ENCODE measurements around the gene TBCD.
"Not testable (repeated sequence)": the region's sequence is repeated elsewhere in the genome, so short reads cannot be mapped to it uniquely, and the experiment has no call there.

TBCD gene

DNA sequence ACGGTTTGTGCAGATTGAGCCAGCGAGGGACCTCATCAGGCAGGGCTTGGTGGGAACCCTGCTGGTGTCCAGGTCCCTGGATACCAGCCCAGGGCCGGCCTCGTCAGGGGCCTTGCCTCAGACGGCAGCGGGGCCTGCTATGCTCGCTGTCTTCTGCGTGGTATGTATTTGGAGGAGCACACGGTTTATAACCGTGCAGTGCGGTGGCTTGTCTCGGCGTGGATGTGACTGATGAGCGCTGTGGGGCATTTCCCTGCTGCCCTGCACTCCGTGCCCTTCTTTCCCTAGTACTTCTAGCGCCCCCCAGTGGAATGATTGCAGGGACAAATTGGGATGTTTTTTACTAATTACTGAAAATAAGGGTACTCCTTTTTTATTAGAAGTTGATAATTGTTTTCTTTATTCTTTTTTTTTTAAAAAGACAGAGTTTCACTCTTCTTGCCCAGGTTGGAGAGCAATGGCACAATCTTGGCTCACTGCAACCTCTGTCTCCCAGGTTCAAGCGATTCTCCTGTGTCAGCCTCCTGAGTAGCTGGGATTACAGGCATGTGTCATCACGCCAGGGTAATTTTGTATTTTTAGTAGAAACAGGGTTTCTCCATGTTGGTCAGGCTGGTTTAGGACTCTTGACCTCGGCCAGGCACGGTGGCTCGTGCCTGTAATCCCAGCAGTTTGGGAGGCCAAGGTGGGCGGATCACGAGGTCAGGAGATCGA is 15.3 kb downstream of the TBCD start:
- peak; percentile 52 to 59 for DNase-seq

- no peak for DNase-seq
Observed at GRCh38 chr17:82769041-82769440, 17.2 kb downstream of the TBCD start.

- DNase-seq, result no peak
Observed at GRCh38 chr17:82772026-82772425, 20.2 kb downstream of the TBCD start.

DNA sequence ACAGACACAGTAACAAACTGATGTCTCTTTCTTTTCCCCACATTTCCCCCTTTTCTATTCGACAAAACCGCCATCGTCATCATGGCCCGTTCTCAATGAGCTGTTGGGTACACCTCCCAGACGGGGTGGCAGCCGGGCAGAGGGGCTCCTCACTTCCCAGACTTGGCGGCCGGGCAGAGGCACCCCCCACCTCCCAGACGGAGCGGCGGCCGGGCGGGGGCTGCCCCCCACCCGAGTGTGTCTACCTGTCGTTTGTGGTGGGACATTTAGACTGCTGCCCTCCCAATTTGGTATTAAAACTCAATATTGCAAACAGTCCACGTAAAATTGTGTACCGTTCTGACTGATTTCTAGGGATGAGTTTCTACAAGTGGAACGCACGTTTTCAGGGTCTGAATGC is 22.6 kb downstream of the TBCD start:
- not testable (repeated sequence) for DNase-seq

DNA sequence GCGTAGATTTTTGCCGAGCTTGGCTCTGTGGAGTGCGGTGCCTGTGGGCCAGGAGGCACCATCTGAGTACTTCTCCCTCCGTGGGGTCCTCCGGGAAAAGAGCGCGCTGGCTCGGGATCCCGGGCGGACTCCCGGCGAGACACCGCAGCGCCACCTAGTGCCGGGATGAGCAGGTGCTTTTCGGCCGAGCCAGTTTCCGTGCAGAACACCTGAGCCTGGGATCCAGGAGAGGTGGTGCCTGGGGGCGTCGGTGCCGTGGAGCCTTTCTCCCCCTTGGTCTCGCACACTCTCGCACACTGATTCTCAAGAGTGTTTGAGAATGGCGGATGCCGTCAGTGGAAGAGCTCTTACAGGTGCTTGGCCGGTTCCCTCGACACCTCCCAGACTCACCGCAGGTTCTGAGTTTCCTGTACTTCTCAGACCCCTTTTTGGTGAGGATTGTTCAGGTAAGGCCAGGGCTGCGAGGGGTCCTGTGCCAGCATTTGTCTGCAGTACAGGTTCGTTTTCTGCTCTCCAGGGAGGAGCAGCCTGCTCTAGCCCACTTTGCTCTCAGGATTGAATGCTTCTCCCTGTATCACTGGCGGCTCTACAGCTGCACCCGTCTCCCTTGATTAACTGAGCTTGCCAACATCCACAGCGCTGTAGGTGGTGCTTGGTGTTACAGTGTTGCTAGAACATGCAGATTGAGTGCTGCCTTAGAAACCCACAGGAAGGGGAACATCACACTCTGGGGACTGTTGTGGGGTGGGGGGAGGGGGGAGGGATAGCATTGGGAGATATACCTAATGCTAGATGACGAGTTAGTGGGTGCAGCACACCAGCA is 23.3 kb downstream of the TBCD start:
- DNase-seq, result peak; percentile 33 to 41

- DNase-seq, result no peak
Observed at GRCh38 chr17:82776454-82776853, 24.6 kb downstream of the TBCD start.

DNA sequence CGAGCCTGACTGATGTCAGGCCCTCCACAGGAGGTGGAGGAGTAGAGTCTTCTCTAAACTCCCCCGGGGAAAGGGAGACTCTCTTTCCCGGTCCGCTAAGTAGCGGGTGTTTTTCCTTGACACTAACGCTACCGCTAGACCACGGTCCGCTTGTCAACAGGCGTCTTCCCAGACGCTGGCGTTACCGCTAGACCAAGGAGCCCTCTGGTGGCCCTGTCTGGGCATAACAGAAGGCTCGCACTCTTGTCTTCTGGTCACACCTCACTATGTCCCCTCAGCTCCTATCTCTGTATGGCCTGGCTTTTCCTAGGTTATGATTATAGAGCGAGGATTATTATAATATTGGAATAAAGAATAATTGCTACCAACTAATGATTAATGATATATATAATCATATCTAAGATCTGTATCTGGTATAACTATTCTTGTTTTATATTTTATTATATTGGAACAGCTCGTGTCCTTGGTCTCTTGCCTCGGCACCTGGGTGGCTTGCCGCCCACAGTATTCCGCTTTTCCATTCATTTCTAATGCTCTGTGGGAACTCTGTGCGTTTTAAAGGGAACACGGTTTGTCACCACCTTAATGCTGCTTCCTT is 26.0 kb downstream of the TBCD start:
- not testable (repeated sequence) for DNase-seq

GRCh38 chr17:82779541-82779940 is 27.7 kb downstream of the TBCD start:
- DNase-seq, result no peak

DNA sequence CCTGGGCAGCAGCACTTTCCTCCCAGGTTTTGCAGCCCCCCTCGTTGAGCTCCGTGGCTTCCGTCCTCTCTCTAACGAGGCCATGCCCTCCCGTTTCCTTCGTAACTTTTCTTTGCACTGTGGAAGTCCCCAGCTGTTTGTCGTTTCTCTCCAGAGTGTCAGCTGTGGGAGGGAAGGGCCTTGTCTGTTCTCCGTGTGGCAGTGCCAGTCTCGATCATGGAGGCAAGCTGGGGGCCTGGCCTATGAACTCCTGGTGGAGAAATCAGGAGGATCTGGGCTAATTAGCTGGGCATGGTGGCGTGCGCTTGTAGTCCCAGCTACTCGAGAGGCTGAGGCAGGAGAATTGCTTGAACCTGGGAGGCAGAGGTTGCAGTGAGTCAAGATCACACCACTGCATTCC is 28.3 kb downstream of the TBCD start:
- no peak for DNase-seq

GRCh38 chr17:82780971-82781893 is 29.4 kb downstream of the TBCD start:
- DNase-seq, result no peak

GRCh38 chr17:82781894-82782274 is 30.0 kb downstream of the TBCD start:
- DNase-seq, result peak; percentile 72 to 83

GRCh38 chr17:82782657-82783207 is 30.9 kb downstream of the TBCD start:
- DNase-seq, result no peak

DNA sequence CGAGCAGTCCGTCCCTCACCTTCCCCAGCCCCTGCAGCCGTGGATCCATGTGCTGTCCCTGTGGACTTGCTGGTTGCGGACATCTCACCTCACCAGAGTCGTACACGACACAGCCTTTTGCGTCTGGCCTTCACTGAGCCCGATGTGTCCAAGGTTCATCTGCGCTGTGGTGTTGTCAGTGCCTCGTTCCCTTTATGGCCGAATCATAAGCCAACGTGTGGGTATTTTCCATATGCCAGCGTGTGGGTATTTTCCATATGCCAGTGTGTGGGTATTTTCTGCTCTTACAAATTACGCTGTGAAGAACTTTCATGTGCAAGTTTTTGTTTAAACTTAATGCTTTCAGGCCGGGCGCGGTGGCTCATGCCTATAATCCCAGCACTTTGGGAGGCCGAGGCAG is 31.6 kb downstream of the TBCD start:
- no peak for DNase-seq

- not testable (repeated sequence) for DNase-seq
Observed at GRCh38 chr17:82785581-82785980, 33.7 kb downstream of the TBCD start.

DNA sequence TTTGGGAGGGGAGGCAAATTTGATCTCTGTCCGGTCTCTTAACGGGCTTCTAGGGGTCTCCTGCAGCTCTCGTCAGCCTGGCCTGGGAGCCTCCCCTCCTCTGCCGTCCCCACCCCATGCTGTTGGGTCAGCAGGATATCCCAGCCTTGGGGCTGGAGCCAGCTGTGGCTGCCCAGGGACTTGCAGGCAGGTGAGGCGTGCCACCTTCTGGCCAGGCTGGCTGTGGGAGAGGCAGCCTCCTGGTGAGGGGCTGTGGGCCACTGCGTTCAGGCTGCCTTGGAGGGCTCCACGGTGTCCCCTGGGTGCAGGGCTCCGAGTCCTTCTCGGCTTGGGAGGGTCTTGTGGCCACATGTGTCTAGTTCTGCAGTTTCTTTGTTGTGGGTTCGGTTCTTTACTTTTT is 34.6 kb downstream of the TBCD start:
- no peak for DNase-seq

GRCh38 chr17:82787081-82787848 is 35.4 kb downstream of the TBCD start:
- no peak for DNase-seq

- no peak for DNase-seq
Observed at GRCh38 chr17:82788206-82789001, 36.5 kb downstream of the TBCD start.

- no peak for DNase-seq
Observed at GRCh38 chr17:82789051-82789592, 37.3 kb downstream of the TBCD start.

DNA sequence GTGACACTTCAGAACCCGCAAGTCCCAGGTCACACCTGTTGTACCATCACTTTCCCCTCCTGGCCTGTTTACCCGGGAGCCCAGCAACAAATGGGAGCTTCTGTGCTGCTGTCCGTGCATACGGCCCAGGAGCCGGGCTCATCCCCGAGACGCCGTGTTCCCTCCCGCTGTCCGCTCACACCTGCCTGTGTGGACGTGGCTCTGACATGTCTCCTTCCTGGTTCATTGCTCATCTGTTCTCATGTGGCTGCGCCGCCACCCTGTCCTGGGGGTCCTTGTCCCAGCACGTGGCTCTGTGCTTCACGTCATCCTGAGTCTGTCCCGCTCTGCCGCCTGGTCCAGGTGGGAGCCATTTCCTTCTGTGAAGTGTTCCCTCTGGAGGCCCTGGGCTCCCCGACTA is 37.9 kb downstream of the TBCD start:
- no peak for DNase-seq

DNA sequence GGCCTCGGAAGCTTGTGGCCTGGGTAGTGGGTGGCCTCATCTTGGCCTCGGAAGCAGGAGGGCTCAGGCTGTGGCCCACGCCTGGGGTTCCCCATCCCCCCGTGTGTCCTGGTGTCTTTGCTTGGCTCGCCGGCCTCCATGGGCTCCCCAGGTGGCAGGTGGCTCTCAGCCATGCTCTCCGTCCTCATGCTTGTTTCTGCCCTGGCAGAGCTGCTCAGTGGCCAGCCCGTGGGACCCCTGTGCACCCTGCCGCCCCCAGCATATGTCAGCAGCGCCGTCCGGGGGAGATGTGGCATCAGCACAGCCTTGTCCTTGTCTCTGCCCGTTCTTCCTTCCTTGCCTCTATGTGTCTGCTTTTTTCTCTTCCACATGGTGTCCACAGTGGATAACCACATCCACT is 38.5 kb downstream of the TBCD start:
- no peak for DNase-seq

GRCh38 chr17:82791532-82791931 is 39.7 kb downstream of the TBCD start:
- DNase-seq, result no peak
